ENCODE results near the gene PREX1.

DNA sequence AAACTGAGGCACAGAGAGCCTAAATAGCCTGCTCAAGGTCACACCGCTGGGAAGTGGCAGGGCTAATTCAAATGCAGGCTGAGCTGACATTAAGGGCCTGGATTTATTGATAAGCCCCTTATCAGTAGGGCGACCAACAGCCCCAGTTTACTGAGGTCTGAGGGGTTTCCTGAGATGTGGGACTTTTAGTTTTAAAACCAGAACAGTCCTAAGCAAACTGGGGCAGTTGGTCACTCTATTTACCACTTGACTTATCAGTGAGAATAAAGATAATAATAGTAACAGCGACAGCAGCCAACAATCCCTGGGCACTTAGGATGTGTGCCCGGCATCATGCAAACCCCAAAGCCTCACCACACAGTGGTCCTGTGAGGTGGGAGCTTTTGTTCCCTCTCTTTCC lies 27.6 kb downstream of the PREX1 start:
- TF ChIP-seq, protein P1, sequence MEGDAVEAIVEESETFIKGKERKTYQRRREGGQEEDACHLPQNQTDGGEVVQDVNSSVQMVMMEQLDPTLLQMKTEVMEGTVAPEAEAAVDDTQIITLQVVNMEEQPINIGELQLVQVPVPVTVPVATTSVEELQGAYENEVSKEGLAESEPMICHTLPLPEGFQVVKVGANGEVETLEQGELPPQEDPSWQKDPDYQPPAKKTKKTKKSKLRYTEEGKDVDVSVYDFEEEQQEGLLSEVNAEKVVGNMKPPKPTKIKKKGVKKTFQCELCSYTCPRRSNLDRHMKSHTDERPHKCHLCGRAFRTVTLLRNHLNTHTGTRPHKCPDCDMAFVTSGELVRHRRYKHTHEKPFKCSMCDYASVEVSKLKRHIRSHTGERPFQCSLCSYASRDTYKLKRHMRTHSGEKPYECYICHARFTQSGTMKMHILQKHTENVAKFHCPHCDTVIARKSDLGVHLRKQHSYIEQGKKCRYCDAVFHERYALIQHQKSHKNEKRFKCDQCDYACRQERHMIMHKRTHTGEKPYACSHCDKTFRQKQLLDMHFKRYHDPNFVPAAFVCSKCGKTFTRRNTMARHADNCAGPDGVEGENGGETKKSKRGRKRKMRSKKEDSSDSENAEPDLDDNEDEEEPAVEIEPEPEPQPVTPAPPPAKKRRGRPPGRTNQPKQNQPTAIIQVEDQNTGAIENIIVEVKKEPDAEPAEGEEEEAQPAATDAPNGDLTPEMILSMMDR (IDR thresholded peaks at IDR 0.05) = no peak
- TF ChIP-seq REST (IDR thresholded peaks at IDR 0.05; ENCODE audit: insufficient read depth in 1 of 2, low read depth in 2 of 2, low read length in 1 of 2) = no peak
- TF ChIP-seq POLR2AphosphoS5 (IDR thresholded peaks at IDR 0.05; ENCODE audit: low read depth, low read length) = no peak

Data from Panc1 (cell line).